Glutamatergic neuron (in vitro differentiated cells): Measurements from ENCODE around the gene NDUFS7. TPM values are rescaled to one million over a fixed set of nuclear protein-coding genes. Genes with fewer than 3 reads are reported as not detected.
A peak's percentile ranks its signal among the peaks of the same experiment; 100 is the strongest.

Experiments
- DNase-seq: peaks from one replicate; pipeline ENCODE4 v3.0.0; 2022
- H3K27ac Mint-ChIP-seq: one replicate; pipeline ENCODE4 v1.8.0; 2020; ENCODE audit warnings: mild to moderate bottlenecking, mixed read lengths, inconsistent platforms; ENCODE audit not compliant: unreplicated experiment
- H3K27me3 Mint-ChIP-seq: one replicate; pipeline ENCODE4 v1.8.0; 2020; ENCODE audit warnings: mild to moderate bottlenecking, moderate library complexity, mixed read lengths, inconsistent platforms; ENCODE audit not compliant: unreplicated experiment
- H3K36me3 Mint-ChIP-seq: one replicate; pipeline ENCODE4 v1.8.0; 2020; ENCODE audit warnings: mild to moderate bottlenecking, mixed read lengths, inconsistent platforms; ENCODE audit not compliant: unreplicated experiment
- H3K4me1 Mint-ChIP-seq: one replicate; pipeline ENCODE4 v1.8.0; 2020; ENCODE audit warnings: mild to moderate bottlenecking, low read depth, mixed read lengths, inconsistent platforms; ENCODE audit not compliant: unreplicated experiment
- H3K4me3 Mint-ChIP-seq: one replicate; pipeline ENCODE4 v1.8.0; 2020; ENCODE audit warnings: mild to moderate bottlenecking, mixed read lengths, inconsistent platforms; ENCODE audit not compliant: unreplicated experiment
- H3K9me3 Mint-ChIP-seq: one replicate; pipeline ENCODE4 v1.8.0; 2020; ENCODE audit warnings: mild to moderate bottlenecking, moderate library complexity, mixed read lengths, inconsistent platforms; ENCODE audit not compliant: unreplicated experiment
- CTCF ChIP-seq: fragments of 200-600 bp; sonication (generic); IDR thresholded peaks from one replicate; pipeline ENCODE4 v1.5.0; 2021; ENCODE audit not compliant: partially characterized antibody, unreplicated experiment
- total RNA-seq: library from RNA; stranded (reverse); fragmentation: NEBNext Ultra II Directional; extraction: Animal tissue kit (Norgen Biotek cat#: 25700); gene quantifications from one replicate; pipeline ENCODE4 v1.2.1, GENCODE V29; 2021; ENCODE audit not compliant: unreplicated experiment

Gene NDUFS7
- total RNA-seq, 1 donor from 2014 or later: 123 TPM

- Mint-ChIP-seq H3K4me1 (peaks cover 25% of the 10 kb centered on the region), H3K36me3 (peaks cover 3% of the 10 kb centered on the region), H3K27me3 (peaks cover 8% of the 10 kb centered on the region), H3K4me3 (no peak overlapping the region), H3K27ac (peak overlapping the region; percentile 75), H3K9me3 (peaks cover 11% of the 10 kb centered on the region)
- no peak for DNase-seq
- TF ChIP-seq CTCF: no peak
These were observed 36.9 kb downstream of the NDUFS7 start for GRCh38 chr19:1420590-1420989.

DNA sequence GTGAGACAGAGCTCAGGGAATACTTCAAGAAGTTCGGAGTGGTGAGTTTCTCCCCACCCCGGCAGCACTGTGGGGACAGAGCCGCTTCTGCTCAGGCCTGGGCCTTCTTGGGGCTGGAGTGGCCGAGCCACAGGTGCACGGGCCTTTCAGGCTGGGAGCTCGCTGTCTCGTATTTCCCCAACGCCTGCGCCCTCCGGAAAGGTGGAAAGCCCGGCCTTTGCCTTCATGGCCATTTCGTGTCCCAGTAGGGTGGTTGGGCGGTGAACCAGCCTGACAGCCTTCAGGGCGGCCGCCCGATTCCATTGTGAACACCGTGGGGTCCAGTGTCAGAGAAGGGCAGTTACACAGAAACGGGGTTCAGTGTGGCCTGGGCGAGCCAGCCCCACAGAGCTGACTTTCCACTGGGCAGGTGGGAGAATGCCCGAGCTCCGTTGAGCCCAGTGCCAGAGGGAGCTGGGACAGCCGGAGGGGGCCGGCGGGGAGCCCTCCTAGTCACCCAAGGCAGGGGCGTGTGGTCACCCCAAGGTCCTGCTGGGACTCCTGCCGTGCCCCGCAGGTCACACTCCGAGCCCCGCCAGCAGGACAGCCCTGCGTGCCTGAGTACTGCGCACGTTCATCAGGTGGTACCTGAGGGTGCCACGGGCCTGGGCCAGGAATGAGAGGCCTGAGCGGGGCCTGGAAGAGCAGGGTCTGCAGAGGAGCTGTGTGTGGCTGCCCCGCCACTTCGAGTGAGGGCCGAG, 37.7 kb downstream of the NDUFS7 start:
- Mint-ChIP-seq H3K27me3 (peaks cover 8% of the 10 kb centered on the region), H3K36me3 (peaks cover 3% of the 10 kb centered on the region), H3K27ac (no peak overlapping the region), H3K4me1 (peaks cover 28% of the 10 kb centered on the region), H3K4me3 (no peak overlapping the region), H3K9me3 (peaks cover 9% of the 10 kb centered on the region)
- TF ChIP-seq CTCF: no peak
- no peak for DNase-seq

DNA sequence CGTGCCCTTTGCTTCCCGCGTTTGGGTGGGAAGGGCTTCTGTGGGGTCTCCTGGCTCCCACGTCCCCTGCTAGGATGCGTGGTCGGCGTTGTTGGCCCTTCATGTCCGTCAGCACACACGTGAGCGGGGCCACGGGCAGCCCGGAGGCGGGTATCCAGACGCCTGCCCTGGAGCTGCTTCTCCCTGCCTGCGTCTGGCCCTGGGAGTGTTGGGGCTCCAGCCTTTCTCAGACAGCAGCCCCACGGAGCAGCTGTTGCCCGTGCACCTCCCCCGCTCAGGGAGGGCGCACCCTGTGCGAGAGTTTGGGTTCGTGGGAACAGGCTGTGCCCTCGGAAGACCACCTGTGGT, 38.2 kb downstream of the NDUFS7 start:
- Mint-ChIP-seq H3K36me3 (peaks cover 3% of the 10 kb centered on the region), H3K9me3 (peaks cover 9% of the 10 kb centered on the region), H3K4me3 (no peak overlapping the region), H3K27ac (no peak overlapping the region), H3K27me3 (peaks cover 8% of the 10 kb centered on the region), H3K4me1 (peaks cover 30% of the 10 kb centered on the region)
- no peak for DNase-seq
- no peak for TF ChIP-seq CTCF

DNA sequence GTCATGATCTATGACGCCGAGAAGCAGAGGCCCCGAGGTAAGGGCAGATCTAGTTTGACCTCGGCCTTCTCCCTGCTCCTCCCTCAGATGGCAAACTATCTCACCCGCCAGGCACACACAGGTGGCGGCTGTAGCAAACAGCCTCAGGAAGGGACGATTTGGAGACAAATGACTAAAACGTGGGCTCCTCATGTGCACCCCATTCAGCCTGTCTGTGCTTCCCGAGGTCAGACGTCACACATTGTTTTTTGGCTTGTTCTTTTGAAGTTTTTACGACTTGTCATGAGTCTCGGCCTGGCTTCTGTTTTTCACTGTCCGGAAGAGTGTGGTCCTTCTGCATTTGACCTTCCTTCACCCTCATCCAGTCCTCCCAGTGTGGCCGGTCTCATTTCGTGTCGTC, 38.7 kb downstream of the NDUFS7 start:
- Mint-ChIP-seq H3K4me3 (peak overlapping the region; percentile 20), H3K9me3 (peaks cover 9% of the 10 kb centered on the region), H3K27ac (peak overlapping the region; percentile 29), H3K36me3 (peaks cover 3% of the 10 kb centered on the region), H3K27me3 (peaks cover 9% of the 10 kb centered on the region), H3K4me1 (peaks cover 29% of the 10 kb centered on the region)
- no peak for DNase-seq
- no peak for TF ChIP-seq CTCF

- Mint-ChIP-seq H3K27ac (peak overlapping the region; percentile 57), H3K36me3 (peaks cover 3% of the 10 kb centered on the region), H3K9me3 (peaks cover 9% of the 10 kb centered on the region), H3K27me3 (peaks cover 9% of the 10 kb centered on the region), H3K4me3 (no peak overlapping the region), H3K4me1 (peaks cover 28% of the 10 kb centered on the region)
- DNase-seq: no peak
- TF ChIP-seq CTCF: no peak
These were observed 39.2 kb downstream of the NDUFS7 start for GRCh38 chr19:1422943-1423342.
